Activated CD4-positive, alpha-beta memory T cell treated with anti-CD3 and anti-CD28 coated beads for 36 hours (primary cell): ENCODE data around the gene PDE4D. TPM values are rescaled to one million over a fixed set of nuclear protein-coding genes. Genes with fewer than 3 reads are reported as not detected.
"Not testable (repeated sequence)": the region's sequence is repeated elsewhere in the genome, so short reads cannot be mapped to it uniquely, and the experiment has no call there.

Experiments
- CTCF ChIA-PET: fragments of 350-600 bp; sonication (Branson Sonifier 250); formaldehyde crosslinking; loops from one replicate; lab custom pipeline; 2021; ENCODE audit warnings: antibody characterized with exemption, inconsistent platforms; lab: Charles Lee
- POLR2A ChIA-PET: fragments of 350-600 bp; sonication (Branson Sonifier 250); formaldehyde crosslinking; loops from one replicate; lab custom pipeline; 2021; ENCODE audit warnings: antibody characterized with exemption; lab: Charles Lee
- DNase-seq: peaks from one replicate; pipeline ENCODE4 v3.0.0-alpha.2; 2020
- H3K27ac Mint-ChIP-seq: one replicate; pipeline ENCODE4 v1.8.0; 2021; ENCODE audit warnings: mixed read lengths
- H3K27me3 Mint-ChIP-seq: one replicate; pipeline ENCODE4 v1.8.0; 2021; ENCODE audit warnings: mixed read lengths
- H3K36me3 Mint-ChIP-seq: one replicate; pipeline ENCODE4 v1.8.0; 2021; ENCODE audit warnings: mixed read lengths
- H3K4me1 Mint-ChIP-seq: one replicate; pipeline ENCODE4 v1.8.0; 2021; ENCODE audit warnings: low read depth, mixed read lengths
- H3K4me3 Mint-ChIP-seq: one replicate; pipeline ENCODE4 v1.8.0; 2021; ENCODE audit warnings: mild to moderate bottlenecking, mixed read lengths
- H3K9me3 Mint-ChIP-seq: one replicate; pipeline ENCODE4 v1.8.0; 2021; ENCODE audit warnings: mixed read lengths
- intact Hi-C: fragments of 100-400 bp; cut with micrococcal nuclease; formaldehyde crosslinking; loops from one replicate; pipeline ENCODE4 v1.15.1; 2023
- total RNA-seq, 2 experiments: library from RNA; stranded (reverse); gene quantifications; one replicate each; pipeline ENCODE4 v1.2.3, GENCODE V29; 2021

Gene PDE4D
- total RNA-seq, 2 experiments from 2014 or later, result 49.3 to 50.8 TPM

GRCh38 chr5:59748036-59748663, 145.4 kb downstream of the PDE4D start:
- DNase-seq, intact Hi-C loops, CTCF ChIA-PET: not testable (repeated sequence)

GRCh38 chr5:59746241-59746765, 147.2 kb downstream of the PDE4D start:
- H3K27ac Mint-ChIP-seq, result no peak overlapping the region
- intact Hi-C loops, result no loop called here
- CTCF ChIA-PET, result interaction anchor here (0.7 kb wide), 1 partner anchor 196 kb away, joined by 5 read pairs; no protein-coding TSS in a partner anchor
- H3K36me3 Mint-ChIP-seq, result no peaks in the 10 kb centered on the region
- H3K27me3 Mint-ChIP-seq, result no peaks in the 10 kb centered on the region
- no peak for DNase-seq
- H3K9me3 Mint-ChIP-seq, result no peaks in the 10 kb centered on the region
- no peaks in the 10 kb centered on the region for H3K4me1 Mint-ChIP-seq
- POLR2A ChIA-PET, result no interaction called here
- H3K4me3 Mint-ChIP-seq, result no peak overlapping the region

More at GRCh38 chr5:59748036-59748663, 145.4 kb downstream of the PDE4D start:
- H3K27ac Mint-ChIP-seq, H3K4me3 Mint-ChIP-seq, H3K4me1 Mint-ChIP-seq, H3K27me3 Mint-ChIP-seq, H3K9me3 Mint-ChIP-seq, POLR2A ChIA-PET, H3K36me3 Mint-ChIP-seq: not testable (repeated sequence)

- Mint-ChIP-seq H3K9me3 (no peaks in the 10 kb centered on the region), H3K36me3 (no peaks in the 10 kb centered on the region), H3K4me1 (no peaks in the 10 kb centered on the region), H3K27ac (no peak overlapping the region), H3K27me3 (peaks cover 2% of the 10 kb centered on the region), H3K4me3 (no peak overlapping the region)
- DNase-seq, result no peak
- CTCF ChIA-PET, result interaction anchor here (0.7 kb wide), 1 partner anchor 196 kb away, joined by 5 read pairs; no protein-coding TSS in a partner anchor
- intact Hi-C loops, result no loop called here
- POLR2A ChIA-PET, result no interaction called here
Measured at GRCh38 chr5:59745415-59745863, 148.1 kb downstream of the PDE4D start.

GRCh38 chr5:59744531-59744992, 149.0 kb downstream of the PDE4D start:
- no peak overlapping the region for H3K4me3 Mint-ChIP-seq
- H3K4me1 Mint-ChIP-seq, result no peaks in the 10 kb centered on the region
- H3K36me3 Mint-ChIP-seq, result no peaks in the 10 kb centered on the region
- DNase-seq, result no peak
- H3K27me3 Mint-ChIP-seq, result peaks cover 2% of the 10 kb centered on the region
- H3K27ac Mint-ChIP-seq, result no peak overlapping the region
- ChIA-PET POLR2A (no interaction called here), CTCF (no interaction called here)
- intact Hi-C loops, result no loop called here
- no peaks in the 10 kb centered on the region for H3K9me3 Mint-ChIP-seq

GRCh38 chr5:59741599-59741998, 151.9 kb downstream of the PDE4D start:
- Mint-ChIP-seq H3K9me3 (no peaks in the 10 kb centered on the region), H3K4me3 (no peak overlapping the region), H3K36me3 (no peaks in the 10 kb centered on the region), H3K27me3 (peaks cover 2% of the 10 kb centered on the region), H3K4me1 (no peaks in the 10 kb centered on the region), H3K27ac (no peak overlapping the region)
- CTCF ChIA-PET, result no interaction called here
- POLR2A ChIA-PET, result no interaction called here
- no peak for DNase-seq
- intact Hi-C loops, result no loop called here

- Mint-ChIP-seq H3K4me3 (no peak overlapping the region), H3K9me3 (no peaks in the 10 kb centered on the region), H3K27me3 (peaks cover 2% of the 10 kb centered on the region), H3K4me1 (no peaks in the 10 kb centered on the region), H3K36me3 (no peaks in the 10 kb centered on the region), H3K27ac (no peak overlapping the region)
- CTCF ChIA-PET, result no interaction called here
- POLR2A ChIA-PET, result no interaction called here
- intact Hi-C loops, result no loop called here
- DNase-seq, result no peak
Measured at GRCh38 chr5:59738024-59738423, 155.5 kb downstream of the PDE4D start.

GRCh38 chr5:59732806-59733205, 160.7 kb downstream of the PDE4D start:
- CTCF ChIA-PET, result no interaction called here
- Mint-ChIP-seq H3K36me3 (no peaks in the 10 kb centered on the region), H3K4me3 (no peak overlapping the region), H3K27ac (no peak overlapping the region), H3K27me3 (no peaks in the 10 kb centered on the region), H3K9me3 (no peaks in the 10 kb centered on the region), H3K4me1 (no peaks in the 10 kb centered on the region)
- POLR2A ChIA-PET, result no interaction called here
- intact Hi-C loops, result no loop called here
- no peak for DNase-seq

- POLR2A ChIA-PET, result no interaction called here
- H3K27ac Mint-ChIP-seq, result no peak overlapping the region
- no peak overlapping the region for H3K4me3 Mint-ChIP-seq
- DNase-seq, result no peak
- intact Hi-C loops, result no loop called here
- no peaks in the 10 kb centered on the region for H3K4me1 Mint-ChIP-seq
- no peaks in the 10 kb centered on the region for H3K27me3 Mint-ChIP-seq
- no peaks in the 10 kb centered on the region for H3K36me3 Mint-ChIP-seq
- no peaks in the 10 kb centered on the region for H3K9me3 Mint-ChIP-seq
- CTCF ChIA-PET, result no interaction called here
Measured at GRCh38 chr5:59732301-59732700, 161.2 kb downstream of the PDE4D start.

GRCh38 chr5:59731809-59732208, 161.7 kb downstream of the PDE4D start:
- H3K36me3 Mint-ChIP-seq, result no peaks in the 10 kb centered on the region
- H3K4me3 Mint-ChIP-seq, result no peak overlapping the region
- POLR2A ChIA-PET, result no interaction called here
- CTCF ChIA-PET, result no interaction called here
- H3K9me3 Mint-ChIP-seq, result no peaks in the 10 kb centered on the region
- DNase-seq, result no peak
- intact Hi-C loops, result no loop called here
- H3K27me3 Mint-ChIP-seq, result no peaks in the 10 kb centered on the region
- H3K4me1 Mint-ChIP-seq, result no peaks in the 10 kb centered on the region
- no peak overlapping the region for H3K27ac Mint-ChIP-seq

- Mint-ChIP-seq H3K36me3 (no peaks in the 10 kb centered on the region), H3K4me1 (no peaks in the 10 kb centered on the region), H3K9me3 (no peaks in the 10 kb centered on the region), H3K27ac (no peak overlapping the region), H3K4me3 (no peak overlapping the region), H3K27me3 (no peaks in the 10 kb centered on the region)
- no peak for DNase-seq
- POLR2A ChIA-PET, result no interaction called here
- intact Hi-C loops, result no loop called here
- CTCF ChIA-PET, result interaction anchor here (0.5 to 1.2 kb wide), 2 partner anchors 22 to 80 kb away, joined by 3 to 4 read pairs; no protein-coding TSS in a partner anchor
Measured at GRCh38 chr5:59729820-59730219, 163.7 kb downstream of the PDE4D start.

GRCh38 chr5:59729357-59729756, 164.2 kb downstream of the PDE4D start:
- no peaks in the 10 kb centered on the region for H3K27me3 Mint-ChIP-seq
- DNase-seq, result no peak
- no peak overlapping the region for H3K4me3 Mint-ChIP-seq
- H3K4me1 Mint-ChIP-seq, result no peaks in the 10 kb centered on the region
- ChIA-PET CTCF (interaction anchor here (0.7 to 1.2 kb wide), 2 partner anchors 23 to 81 kb away, joined by 3 to 4 read pairs; no protein-coding TSS in a partner anchor), POLR2A (no interaction called here)
- H3K36me3 Mint-ChIP-seq, result no peaks in the 10 kb centered on the region
- no peak overlapping the region for H3K27ac Mint-ChIP-seq
- H3K9me3 Mint-ChIP-seq, result no peaks in the 10 kb centered on the region
- intact Hi-C loops, result no loop called here

GRCh38 chr5:59728356-59728755, 165.2 kb downstream of the PDE4D start:
- H3K9me3 Mint-ChIP-seq, result no peaks in the 10 kb centered on the region
- intact Hi-C loops, result no loop called here
- CTCF ChIA-PET, result interaction anchor here (1.0 kb wide), 1 partner anchor 56 kb away, joined by 3 read pairs; no protein-coding TSS in a partner anchor

More at GRCh38 chr5:59728356-59728755, 165.2 kb downstream of the PDE4D start:
- DNase-seq, result no peak
- Mint-ChIP-seq H3K4me1 (no peaks in the 10 kb centered on the region), H3K27ac (no peak overlapping the region), H3K36me3 (no peaks in the 10 kb centered on the region), H3K4me3 (no peak overlapping the region), H3K27me3 (no peaks in the 10 kb centered on the region)
- POLR2A ChIA-PET, result no interaction called here
